ENCODE data around the gene CALHM5. TPM values are rescaled to one million over a fixed set of nuclear protein-coding genes. Genes with fewer than 3 reads are reported as not detected.

CALHM5 gene
- total and polyA plus RNA-seq, 9 of the 15 experiments (the other 6 are each of a cell fraction or from before 2014, with no cell fraction given), result under 0.01 to 0.05 (median 0.02) TPM; not detected in 2

DNA sequence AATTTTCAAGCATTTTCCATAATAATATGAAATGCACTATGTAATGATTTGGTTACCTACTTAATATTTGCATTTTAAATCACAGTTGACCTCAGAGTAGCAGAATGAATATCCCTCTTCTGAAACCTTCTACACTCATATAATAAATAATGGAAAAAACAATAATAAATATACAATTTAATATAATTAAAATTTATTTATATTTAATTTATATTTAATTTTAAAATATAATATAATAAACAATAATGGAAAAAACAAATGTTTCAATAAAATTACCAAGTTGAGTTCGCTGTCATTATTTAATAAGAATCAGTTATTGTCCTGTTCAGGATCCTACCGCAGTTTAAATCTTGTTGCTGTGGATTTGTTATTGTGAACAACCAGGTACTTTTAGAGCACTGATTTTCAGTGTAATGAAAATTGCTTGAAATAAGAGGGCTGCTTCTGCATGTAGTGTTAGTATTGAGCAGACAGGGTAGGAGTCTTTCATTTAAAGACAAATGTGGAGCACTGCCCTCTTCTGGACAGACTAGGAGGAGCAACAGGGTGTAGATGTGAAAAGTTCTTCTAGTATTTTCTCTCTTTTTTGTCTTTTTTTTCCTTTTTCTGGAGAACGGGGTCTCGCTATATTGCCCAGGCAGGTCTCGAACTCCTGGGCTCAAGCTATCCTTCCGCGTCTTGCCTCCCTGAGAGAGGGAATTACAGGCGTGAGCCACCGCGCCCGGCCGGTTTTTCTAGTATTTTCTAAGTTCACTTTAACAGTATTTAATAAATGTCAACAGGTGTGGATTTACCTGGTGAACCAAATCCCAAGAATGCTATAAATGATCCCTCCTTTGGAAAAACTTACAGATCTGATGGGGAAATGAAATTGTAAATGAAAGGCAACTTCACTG, 20.5 kb downstream of the CALHM5 start (continued):
- TF ChIP-seq RAD21 (CRISPR knock-in tag; conservative IDR thresholded peaks at IDR 0.05 in 1 of 2, IDR thresholded peaks at IDR 0.05 in 1 of 2) (peak; percentile 64 to 88), ZNF507 (tag; conservative IDR thresholded peaks at IDR 0.05) (no peak), ARNT (IDR thresholded peaks at IDR 0.05) (peak in 1 of 2 experiments; percentile 60; a peak in 1 of 4 replicates), SMAD4 (CRISPR knock-in tag; conservative IDR thresholded peaks at IDR 0.05) (no peak), FOXK1 (CRISPR knock-in tag; IDR thresholded peaks at IDR 0.05; ENCODE audit: borderline replicate concordance) (no peak), FOXK2 (conservative IDR thresholded peaks at IDR 0.05 in 1 of 2, IDR thresholded peaks at IDR 0.05 in 1 of 2; ENCODE audit: low read depth in 2 of 2) (0 out of 4 replicates have a peak, but pooled peaks of 1 of the 2 experiments have one; percentile 38)
- TF ChIP-seq, protein P1, sequence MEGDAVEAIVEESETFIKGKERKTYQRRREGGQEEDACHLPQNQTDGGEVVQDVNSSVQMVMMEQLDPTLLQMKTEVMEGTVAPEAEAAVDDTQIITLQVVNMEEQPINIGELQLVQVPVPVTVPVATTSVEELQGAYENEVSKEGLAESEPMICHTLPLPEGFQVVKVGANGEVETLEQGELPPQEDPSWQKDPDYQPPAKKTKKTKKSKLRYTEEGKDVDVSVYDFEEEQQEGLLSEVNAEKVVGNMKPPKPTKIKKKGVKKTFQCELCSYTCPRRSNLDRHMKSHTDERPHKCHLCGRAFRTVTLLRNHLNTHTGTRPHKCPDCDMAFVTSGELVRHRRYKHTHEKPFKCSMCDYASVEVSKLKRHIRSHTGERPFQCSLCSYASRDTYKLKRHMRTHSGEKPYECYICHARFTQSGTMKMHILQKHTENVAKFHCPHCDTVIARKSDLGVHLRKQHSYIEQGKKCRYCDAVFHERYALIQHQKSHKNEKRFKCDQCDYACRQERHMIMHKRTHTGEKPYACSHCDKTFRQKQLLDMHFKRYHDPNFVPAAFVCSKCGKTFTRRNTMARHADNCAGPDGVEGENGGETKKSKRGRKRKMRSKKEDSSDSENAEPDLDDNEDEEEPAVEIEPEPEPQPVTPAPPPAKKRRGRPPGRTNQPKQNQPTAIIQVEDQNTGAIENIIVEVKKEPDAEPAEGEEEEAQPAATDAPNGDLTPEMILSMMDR (IDR thresholded peaks at IDR 0.05 in 2 of 3, conservative IDR thresholded peaks at IDR 0.05 in 1 of 3; ENCODE audit: insufficient read depth in 2 of 3, low read depth in 1 of 3, low read length in 3 of 3), result peak; percentile 79 to 86 (median 84)
- TF ChIP-seq, protein P2, sequence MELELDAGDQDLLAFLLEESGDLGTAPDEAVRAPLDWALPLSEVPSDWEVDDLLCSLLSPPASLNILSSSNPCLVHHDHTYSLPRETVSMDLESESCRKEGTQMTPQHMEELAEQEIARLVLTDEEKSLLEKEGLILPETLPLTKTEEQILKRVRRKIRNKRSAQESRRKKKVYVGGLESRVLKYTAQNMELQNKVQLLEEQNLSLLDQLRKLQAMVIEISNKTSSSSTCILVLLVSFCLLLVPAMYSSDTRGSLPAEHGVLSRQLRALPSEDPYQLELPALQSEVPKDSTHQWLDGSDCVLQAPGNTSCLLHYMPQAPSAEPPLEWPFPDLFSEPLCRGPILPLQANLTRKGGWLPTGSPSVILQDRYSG (tag; conservative IDR thresholded peaks at IDR 0.05; ENCODE audit: low read depth), result no peak
- TF ChIP-seq, protein P3, sequence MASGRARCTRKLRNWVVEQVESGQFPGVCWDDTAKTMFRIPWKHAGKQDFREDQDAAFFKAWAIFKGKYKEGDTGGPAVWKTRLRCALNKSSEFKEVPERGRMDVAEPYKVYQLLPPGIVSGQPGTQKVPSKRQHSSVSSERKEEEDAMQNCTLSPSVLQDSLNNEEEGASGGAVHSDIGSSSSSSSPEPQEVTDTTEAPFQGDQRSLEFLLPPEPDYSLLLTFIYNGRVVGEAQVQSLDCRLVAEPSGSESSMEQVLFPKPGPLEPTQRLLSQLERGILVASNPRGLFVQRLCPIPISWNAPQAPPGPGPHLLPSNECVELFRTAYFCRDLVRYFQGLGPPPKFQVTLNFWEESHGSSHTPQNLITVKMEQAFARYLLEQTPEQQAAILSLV (tag; IDR thresholded peaks at IDR 0.05), result no peak
